Measurements from ENCODE around the gene CCDC146. TPM values are rescaled to one million over a fixed set of nuclear protein-coding genes. Genes with fewer than 3 reads are reported as not detected.
A peak's percentile ranks its signal among the peaks of the same experiment; 100 is the strongest.
"Not testable (repeated sequence)": the region's sequence is repeated elsewhere in the genome, so short reads cannot be mapped to it uniquely, and the experiment has no call there.

The CCDC146 gene
- total RNA-seq, 8 experiments from 2014 or later = 3.3 to 32.5 (median 7.7) TPM

GRCh38 chr7:77188731-77189437 is 66.5 kb downstream of the CCDC146 start:
- WGBS, 10 experiments = 76 to 100% (median 92%) methylated on average over 1 to 4 of the region's 4 CpGs; no CpG with 5 or more reads in 1 of the 10 experiments
- no peak for ATAC-seq (replicated peaks in 6 of 8)
- no peak overlapping the region for H3K4me3 ChIP-seq
- no peaks in the 10 kb centered on the region for H3K4me1 ChIP-seq (replicated peaks in 1 of 2)
- in situ Hi-C loops (cut with MboI; ENCODE audit: low pct_unique_long_range_greater_than_20kb in 2 of 9, low sequenced_read_pairs in 9 of 9, unreplicated experiment in 9 of 9) = no loop called here
- no peak overlapping the region for H3K27ac ChIP-seq

- ATAC-seq (replicated peaks in 6 of 8) = no peak
- Histone ChIP-seq H3K4me3 (no peak overlapping the region), H3K27ac (no peak overlapping the region), H3K4me1 (replicated peaks in 1 of 2) (peaks cover 3 to 4% of the 10 kb centered on the region in 2 donors)
- WGBS, 10 experiments = 17 to 100% (median 58%) methylated on average over 1 to 4 of the region's 4 CpGs; no CpG with 5 or more reads in 1 of the 10 experiments
- in situ Hi-C loops (cut with MboI; ENCODE audit: low pct_unique_long_range_greater_than_20kb in 2 of 9, low sequenced_read_pairs in 9 of 9, unreplicated experiment in 9 of 9) = no loop called here
These were observed 74.7 kb downstream of the CCDC146 start for GRCh38 chr7:77197141-77197540.

- peak; percentile 56 to 98 (median 81) for ATAC-seq (replicated peaks in 6 of 8)
- in situ Hi-C loops (cut with MboI; ENCODE audit: low pct_unique_long_range_greater_than_20kb in 2 of 9, low sequenced_read_pairs in 9 of 9, unreplicated experiment in 9 of 9) = no loop called here
- WGBS, 10 experiments = 5 to 54% (median 18%) methylated on average over 5 to 13 of the region's 15 CpGs; no CpG with 5 or more reads in 1 of the 10 experiments
- Histone ChIP-seq H3K4me1 (replicated peaks in 1 of 2) (peaks cover 3 to 4% of the 10 kb centered on the region in 2 donors), H3K27ac (no peak within 1 kb of the TSS), H3K4me3 (no peak within 1 kb of the TSS)
These were observed 76.9 kb downstream of the CCDC146 start, which contains the start of gene FGL2 for GRCh38 chr7:77199013-77199966. Gene FGL2, minus strand, starts transcription at chr7:77199819. Its CDS starts 26 bp downstream, at chr7:77199793.

GRCh38 chr7:77200542-77200941 is 78.1 kb downstream of the CCDC146 start:
- in situ Hi-C loops (cut with MboI; ENCODE audit: low pct_unique_long_range_greater_than_20kb in 2 of 9, low sequenced_read_pairs in 9 of 9, unreplicated experiment in 9 of 9) = no loop called here
- no peak overlapping the region for H3K27ac ChIP-seq
- H3K4me1 ChIP-seq (replicated peaks in 1 of 2) = peaks cover 3 to 4% of the 10 kb centered on the region in 2 donors
- no peak for ATAC-seq (replicated peaks in 6 of 8)
- 71 to 100% (median 89%) methylated on average over 1 to 2 of the region's 2 CpGs; no CpG with 5 or more reads in 4 of the 10 experiments for WGBS, 10 experiments
- H3K4me3 ChIP-seq = no peak overlapping the region

GRCh38 chr7:77202481-77202976 is 80.1 kb downstream of the CCDC146 start:
- no peak overlapping the region for H3K4me3 ChIP-seq
- H3K27ac ChIP-seq = no peak overlapping the region
- ATAC-seq (replicated peaks in 6 of 8) = peak in 3 of 8 experiments; percentile 29 to 58 (median 34)
- in situ Hi-C loops (cut with MboI; ENCODE audit: low pct_unique_long_range_greater_than_20kb in 2 of 9, low sequenced_read_pairs in 9 of 9, unreplicated experiment in 9 of 9) = no loop called here
- WGBS, 10 experiments = 14 to 100% (median 76%) methylated on average over 1 to 4 of the region's 4 CpGs; no CpG with 5 or more reads in 1 of the 10 experiments
- H3K4me1 ChIP-seq (replicated peaks in 1 of 2) = peaks cover 3 to 4% of the 10 kb centered on the region in 2 donors

GRCh38 chr7:77205706-77206105 is 83.3 kb downstream of the CCDC146 start:
- Histone ChIP-seq H3K4me3 (no peak overlapping the region), H3K27ac (no peak overlapping the region), H3K4me1 (replicated peaks in 1 of 2) (no peaks in the 10 kb centered on the region)
- in situ Hi-C loops (cut with MboI; ENCODE audit: low pct_unique_long_range_greater_than_20kb in 2 of 9, low sequenced_read_pairs in 9 of 9, unreplicated experiment in 9 of 9) = no loop called here
- WGBS, 10 experiments = 48 to 100% (median 85%) methylated on average over 1 to 3 of the region's 3 CpGs; no CpG with 5 or more reads in 1 of the 10 experiments
- ATAC-seq (replicated peaks in 6 of 8) = no peak

GRCh38 chr7:77208416-77208815 is 86.0 kb downstream of the CCDC146 start:
- H3K27ac ChIP-seq = no peak overlapping the region
- H3K4me3 ChIP-seq = no peak overlapping the region
- in situ Hi-C loops (cut with MboI; ENCODE audit: low pct_unique_long_range_greater_than_20kb in 2 of 9, low sequenced_read_pairs in 9 of 9, unreplicated experiment in 9 of 9) = no loop called here
- H3K4me1 ChIP-seq (replicated peaks in 1 of 2) = no peaks in the 10 kb centered on the region
- no peak for ATAC-seq (replicated peaks in 6 of 8)

- ATAC-seq (replicated peaks in 6 of 8) = no peak
- in situ Hi-C loops (cut with MboI; ENCODE audit: low pct_unique_long_range_greater_than_20kb in 2 of 9, low sequenced_read_pairs in 9 of 9, unreplicated experiment in 9 of 9) = no loop called here
- 60 to 100% (median 100%) methylated on average over 1 to 4 of the region's 6 CpGs; no CpG with 5 or more reads in 3 of the 10 experiments for WGBS, 10 experiments
- no peak overlapping the region for H3K27ac ChIP-seq
- H3K4me1 ChIP-seq (replicated peaks in 1 of 2) = no peaks in the 10 kb centered on the region
- H3K4me3 ChIP-seq = no peak overlapping the region
These were observed 87.2 kb downstream of the CCDC146 start for GRCh38 chr7:77209479-77210139.

GRCh38 chr7:77216181-77216845 is 93.9 kb downstream of the CCDC146 start:
- WGBS, 10 experiments = 57 to 100% (median 89%) methylated on average over 1 to 3 of the region's 3 CpGs; no CpG with 5 or more reads in 1 of the 10 experiments
- H3K4me3 ChIP-seq = no peak overlapping the region
- ATAC-seq (replicated peaks in 6 of 8) = no peak
- in situ Hi-C loops (cut with MboI; ENCODE audit: low pct_unique_long_range_greater_than_20kb in 2 of 9, low sequenced_read_pairs in 9 of 9, unreplicated experiment in 9 of 9) = no loop called here
- H3K27ac ChIP-seq = no peak overlapping the region
- H3K4me1 ChIP-seq (replicated peaks in 1 of 2) = no peaks in the 10 kb centered on the region

- H3K27ac ChIP-seq = no peak overlapping the region
- in situ Hi-C loops (cut with MboI; ENCODE audit: low pct_unique_long_range_greater_than_20kb in 2 of 9, low sequenced_read_pairs in 9 of 9, unreplicated experiment in 9 of 9) = no loop called here
- H3K4me1 ChIP-seq (replicated peaks in 1 of 2) = no peaks in the 10 kb centered on the region
- 60 to 100% (median 86%) methylated on average over 1 to 2 of the region's 2 CpGs; no CpG with 5 or more reads in 1 of the 10 experiments for WGBS, 10 experiments
- no peak for ATAC-seq (replicated peaks in 6 of 8)
- H3K4me3 ChIP-seq = no peak overlapping the region
These were observed 95.2 kb downstream of the CCDC146 start for GRCh38 chr7:77217474-77218185.

- H3K4me1 ChIP-seq (replicated peaks in 1 of 2); ATAC-seq (replicated peaks in 6 of 8); H3K27ac ChIP-seq; H3K4me3 ChIP-seq; in situ Hi-C loops (cut with MboI; ENCODE audit: low pct_unique_long_range_greater_than_20kb in 2 of 9, low sequenced_read_pairs in 9 of 9, unreplicated experiment in 9 of 9): not testable (repeated sequence)
- WGBS, 10 experiments = 33 to 100% (median 92%) methylated on average over 1 to 10 of the region's 10 CpGs
These were observed 97.4 kb downstream of the CCDC146 start for GRCh38 chr7:77219701-77220331.

All from motor neuron (in vitro differentiated cells).